Progenitor cell of endocrine pancreas (in vitro differentiated cells): ENCODE results near the gene RNF138. TPM values are rescaled to one million over a fixed set of nuclear protein-coding genes. Genes with fewer than 3 reads are reported as not detected.

ENCODE experiments used
- DNase-seq: peaks from one replicate; pipeline ENCODE4 v3.0.0; 2021; ENCODE audit warnings: low spot score; ENCODE audit not compliant: unreplicated experiment
- H3K27ac Mint-ChIP-seq: 2 replicates; pipeline ENCODE4 v1.8.0; 2021; ENCODE audit warnings: mild to moderate bottlenecking, moderate library complexity, mixed read lengths
- H3K27me3 Mint-ChIP-seq: 2 replicates; pipeline ENCODE4 v1.8.0; 2021; ENCODE audit warnings: mixed read lengths
- H3K36me3 Mint-ChIP-seq: 2 replicates; pipeline ENCODE4 v1.8.0; 2022; ENCODE audit warnings: mixed read lengths; ENCODE audit not compliant: insufficient read depth
- H3K4me1 Mint-ChIP-seq: 2 replicates; pipeline ENCODE4 v1.8.0; 2021; ENCODE audit warnings: low read depth, mixed read lengths
- H3K4me3 Mint-ChIP-seq: 2 replicates; pipeline ENCODE4 v1.8.0; 2021; ENCODE audit warnings: low read depth, mild to moderate bottlenecking, moderate library complexity, mixed read lengths
- H3K9me3 Mint-ChIP-seq: 2 replicates; pipeline ENCODE4 v1.8.0; 2021; ENCODE audit warnings: low read depth, mixed read lengths
- total RNA-seq: library from RNA; stranded (reverse); gene quantifications from 2 replicates; pipeline ENCODE4 v1.2.1, GENCODE V29; 2021
- TF ChIP-seq, protein P1 (sequence below): fragments of 200-600 bp; sonication (generic); IDR thresholded peaks from one replicate; pipeline ENCODE4 v1.5.0; 2021; ENCODE audit warnings: antibody characterized with exemption, mild to moderate bottlenecking; ENCODE audit not compliant: unreplicated experiment

Gene RNF138
- total RNA-seq, 1 donor from 2014 or later: 48.2 TPM

DNA sequence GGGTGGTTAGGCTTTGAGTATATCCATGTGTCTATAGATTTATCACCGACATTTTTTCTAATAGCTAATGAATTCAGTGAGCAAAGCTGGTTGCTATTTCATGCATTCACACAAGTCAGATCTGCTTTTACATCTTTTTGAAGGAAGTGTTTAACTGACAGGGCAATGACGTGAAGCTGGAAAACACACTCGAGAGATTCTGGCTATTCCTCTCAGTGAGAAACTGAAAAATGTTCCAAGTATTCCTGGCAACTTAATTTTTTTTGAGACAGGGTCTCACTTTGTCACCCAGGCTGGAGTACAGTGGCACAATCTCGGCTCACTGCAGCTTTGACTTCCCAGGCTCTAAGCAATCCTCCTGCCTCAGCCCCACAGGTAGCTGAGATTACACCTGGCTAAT, 21.2 kb downstream of the RNF138 start:
- peaks cover 20% of the 10 kb centered on the region for H3K4me1 Mint-ChIP-seq
- no peak overlapping the region for H3K4me3 Mint-ChIP-seq
- TF ChIP-seq, protein P1, sequence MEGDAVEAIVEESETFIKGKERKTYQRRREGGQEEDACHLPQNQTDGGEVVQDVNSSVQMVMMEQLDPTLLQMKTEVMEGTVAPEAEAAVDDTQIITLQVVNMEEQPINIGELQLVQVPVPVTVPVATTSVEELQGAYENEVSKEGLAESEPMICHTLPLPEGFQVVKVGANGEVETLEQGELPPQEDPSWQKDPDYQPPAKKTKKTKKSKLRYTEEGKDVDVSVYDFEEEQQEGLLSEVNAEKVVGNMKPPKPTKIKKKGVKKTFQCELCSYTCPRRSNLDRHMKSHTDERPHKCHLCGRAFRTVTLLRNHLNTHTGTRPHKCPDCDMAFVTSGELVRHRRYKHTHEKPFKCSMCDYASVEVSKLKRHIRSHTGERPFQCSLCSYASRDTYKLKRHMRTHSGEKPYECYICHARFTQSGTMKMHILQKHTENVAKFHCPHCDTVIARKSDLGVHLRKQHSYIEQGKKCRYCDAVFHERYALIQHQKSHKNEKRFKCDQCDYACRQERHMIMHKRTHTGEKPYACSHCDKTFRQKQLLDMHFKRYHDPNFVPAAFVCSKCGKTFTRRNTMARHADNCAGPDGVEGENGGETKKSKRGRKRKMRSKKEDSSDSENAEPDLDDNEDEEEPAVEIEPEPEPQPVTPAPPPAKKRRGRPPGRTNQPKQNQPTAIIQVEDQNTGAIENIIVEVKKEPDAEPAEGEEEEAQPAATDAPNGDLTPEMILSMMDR: no peak
- no peaks in the 10 kb centered on the region for H3K9me3 Mint-ChIP-seq
- DNase-seq: no peak
- H3K36me3 Mint-ChIP-seq: peaks cover 23% of the 10 kb centered on the region
- H3K27me3 Mint-ChIP-seq: no peaks in the 10 kb centered on the region
- no peak overlapping the region for H3K27ac Mint-ChIP-seq

DNA sequence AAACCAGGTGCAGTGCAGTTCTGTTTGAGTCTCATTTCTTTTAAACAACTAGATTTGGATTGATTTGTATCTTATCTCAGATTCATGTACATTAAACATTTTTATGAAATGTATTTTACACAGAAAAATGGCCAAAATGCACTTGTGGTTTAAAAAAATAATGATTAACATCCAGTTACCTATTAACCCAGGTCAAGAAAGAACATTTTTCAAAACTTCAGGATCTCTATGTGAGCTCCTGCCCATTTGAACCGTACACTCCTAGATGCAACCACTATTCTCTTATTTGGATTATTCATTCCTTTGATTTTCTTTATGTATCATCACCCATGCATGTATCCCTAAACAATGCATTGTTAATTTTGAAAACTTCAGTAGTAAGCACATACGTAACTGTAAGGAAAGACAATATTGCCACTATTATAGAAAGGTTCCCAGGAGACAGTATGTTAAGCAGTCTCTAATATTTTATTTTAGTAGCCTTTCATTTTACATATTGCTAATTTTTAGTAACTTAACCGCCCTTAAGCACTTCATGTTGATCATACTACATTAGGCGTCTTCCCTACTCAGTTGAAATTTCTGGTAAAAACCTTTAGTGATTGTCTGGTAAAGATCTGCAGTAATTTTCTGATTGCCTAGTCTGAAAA, 22.7 kb downstream of the RNF138 start:
- peaks cover 26% of the 10 kb centered on the region for H3K36me3 Mint-ChIP-seq
- H3K27me3 Mint-ChIP-seq: no peaks in the 10 kb centered on the region
- H3K4me1 Mint-ChIP-seq: peaks cover 20% of the 10 kb centered on the region
- TF ChIP-seq, protein P1: no peak
- no peak overlapping the region for H3K4me3 Mint-ChIP-seq
- no peak overlapping the region for H3K27ac Mint-ChIP-seq
- DNase-seq: no peak
- H3K9me3 Mint-ChIP-seq: no peaks in the 10 kb centered on the region

DNA sequence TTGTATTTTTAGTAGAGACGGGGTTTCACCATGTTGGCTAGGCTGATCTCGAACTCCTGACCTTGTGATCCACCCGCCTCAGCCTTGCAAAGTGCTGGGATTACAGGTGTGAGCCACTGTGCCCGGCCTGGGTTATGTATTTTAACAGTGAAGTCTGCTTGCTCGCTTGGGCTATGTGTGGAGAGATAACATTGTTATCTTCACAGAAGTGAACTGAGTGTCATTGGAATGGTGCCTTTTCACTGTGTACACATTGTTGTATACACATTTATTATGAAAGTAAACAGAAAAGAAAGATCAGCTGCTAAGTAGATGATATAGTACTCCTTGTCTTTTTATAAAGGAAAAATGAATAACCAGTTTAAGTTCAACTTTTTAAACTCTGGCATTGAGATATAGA, 30.4 kb downstream of the RNF138 start:
- H3K4me3 Mint-ChIP-seq: no peak overlapping the region
- peak overlapping the region; percentile 38 for H3K27ac Mint-ChIP-seq
- H3K9me3 Mint-ChIP-seq: peaks cover 3% of the 10 kb centered on the region
- no peaks in the 10 kb centered on the region for H3K4me1 Mint-ChIP-seq
- no peak for DNase-seq
- H3K27me3 Mint-ChIP-seq: no peaks in the 10 kb centered on the region
- H3K36me3 Mint-ChIP-seq: peaks cover 29% of the 10 kb centered on the region
- TF ChIP-seq, protein P1: no peak

DNA sequence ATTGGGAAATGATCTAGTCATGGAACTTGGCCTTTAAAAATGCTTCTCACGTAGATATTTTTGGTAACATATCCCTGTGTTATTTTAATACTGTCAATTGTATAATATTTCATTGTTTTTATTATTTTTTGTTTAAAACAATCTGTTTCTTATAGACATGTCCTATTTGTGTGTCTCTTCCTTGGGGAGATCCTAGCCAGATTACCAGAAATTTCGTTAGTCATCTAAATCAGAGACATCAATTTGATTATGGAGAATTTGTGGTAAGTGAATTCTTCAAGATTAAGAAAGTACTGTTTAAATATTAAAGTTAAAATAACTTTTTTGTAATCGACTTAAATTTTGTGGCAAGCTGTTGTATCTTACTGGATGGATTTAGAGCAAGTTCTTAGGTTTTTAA, 34.9 kb downstream of the RNF138 start:
- no peak overlapping the region for H3K4me3 Mint-ChIP-seq
- peaks cover 21% of the 10 kb centered on the region for H3K36me3 Mint-ChIP-seq
- H3K27me3 Mint-ChIP-seq: no peaks in the 10 kb centered on the region
- no peak overlapping the region for H3K27ac Mint-ChIP-seq
- no peak for DNase-seq
- H3K9me3 Mint-ChIP-seq: no peaks in the 10 kb centered on the region
- TF ChIP-seq, protein P1: no peak
- no peaks in the 10 kb centered on the region for H3K4me1 Mint-ChIP-seq

DNA sequence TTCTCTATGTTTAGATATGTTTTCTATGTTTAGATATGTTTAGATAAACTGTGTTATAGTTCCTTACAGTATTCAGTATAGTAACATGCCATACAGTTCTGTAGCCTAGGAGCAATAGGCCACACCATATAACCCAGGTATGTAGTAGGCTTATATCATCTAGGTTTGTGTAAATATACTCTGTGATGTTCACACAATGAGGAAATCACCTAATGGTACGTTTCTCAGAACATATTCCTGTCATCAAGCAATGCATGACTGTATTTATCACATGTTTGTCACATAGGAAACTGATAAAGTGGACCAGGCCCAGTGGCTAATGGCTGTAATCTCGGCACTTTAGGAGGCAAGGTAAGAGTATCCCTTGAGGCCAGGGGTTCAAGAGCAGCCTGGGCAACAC, 44.0 kb downstream of the RNF138 start:
- peaks cover 1% of the 10 kb centered on the region for H3K4me1 Mint-ChIP-seq
- no peak overlapping the region for H3K4me3 Mint-ChIP-seq
- H3K27me3 Mint-ChIP-seq: no peaks in the 10 kb centered on the region
- H3K9me3 Mint-ChIP-seq: peaks cover 2% of the 10 kb centered on the region
- no peak overlapping the region for H3K27ac Mint-ChIP-seq
- TF ChIP-seq, protein P1: no peak
- no peak for DNase-seq
- H3K36me3 Mint-ChIP-seq: peaks cover 8% of the 10 kb centered on the region
